HG03342 (cell line): Measurements from ENCODE around the gene RFX5.

ENCODE experiments used
- ATAC-seq: cut with Tn5 transposase; IDR thresholded peaks from one replicate; pipeline ENCODE4 v1.9.1; 2021; ENCODE audit warnings: mild to moderate bottlenecking, moderate library complexity; ENCODE audit not compliant: unreplicated experiment

The RFX5 gene

DNA sequence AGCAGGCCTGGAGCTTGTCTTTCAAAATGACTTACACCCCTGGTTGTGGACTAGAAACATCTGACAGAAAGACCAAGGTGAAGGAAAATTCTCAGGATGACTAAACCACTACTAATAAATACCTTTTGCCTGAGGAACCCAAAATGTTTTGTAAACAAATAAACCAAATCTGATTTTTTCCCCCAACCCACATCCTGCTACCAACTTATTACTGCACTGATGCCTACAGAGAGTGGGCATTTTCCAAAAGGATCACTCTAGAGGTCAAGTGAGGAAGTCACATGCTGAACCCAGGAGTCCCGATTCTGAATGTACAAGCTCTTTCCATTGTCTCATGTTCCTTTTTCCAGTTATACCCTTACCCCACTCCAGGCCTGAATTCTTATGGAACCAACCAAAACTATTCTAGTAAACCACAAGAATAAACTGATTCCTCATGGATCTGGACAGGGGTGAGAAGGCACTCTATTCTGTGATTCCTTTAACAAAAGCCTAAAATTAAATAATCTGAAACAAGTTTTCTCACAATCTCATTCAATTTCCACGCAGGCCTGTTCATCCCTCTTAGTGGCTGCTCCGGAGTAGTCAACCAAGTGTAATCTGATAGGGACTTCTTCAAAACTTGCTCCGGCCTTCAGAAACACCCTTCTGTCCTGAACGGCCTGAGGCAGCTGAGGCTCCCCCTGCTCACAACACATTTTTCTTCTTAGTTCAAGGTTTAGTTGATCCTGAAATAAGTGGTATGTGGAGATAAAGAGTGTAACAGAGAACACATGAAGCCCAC is 21.2 kb downstream of the RFX5 start:
- no peak for ATAC-seq

DNA sequence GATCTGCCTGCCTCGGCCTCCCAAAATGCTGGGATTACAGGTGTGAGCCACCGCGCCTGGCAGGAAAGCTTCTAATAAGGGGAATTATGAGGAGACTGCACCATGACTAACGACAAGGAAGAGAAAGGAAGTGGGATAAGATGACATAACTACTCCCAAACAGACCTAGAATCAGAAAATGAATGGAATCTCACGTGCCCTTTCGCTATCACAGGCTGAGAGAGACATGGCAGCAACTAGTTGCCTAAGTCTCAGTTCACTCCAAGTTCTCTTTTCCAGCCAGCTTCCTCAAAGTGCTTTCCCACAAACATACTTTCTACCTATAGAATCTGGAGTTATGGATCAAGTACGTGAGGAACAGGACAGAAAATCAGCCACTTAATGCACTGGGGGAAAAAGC is 21.8 kb downstream of the RFX5 start:
- no peak for ATAC-seq

DNA sequence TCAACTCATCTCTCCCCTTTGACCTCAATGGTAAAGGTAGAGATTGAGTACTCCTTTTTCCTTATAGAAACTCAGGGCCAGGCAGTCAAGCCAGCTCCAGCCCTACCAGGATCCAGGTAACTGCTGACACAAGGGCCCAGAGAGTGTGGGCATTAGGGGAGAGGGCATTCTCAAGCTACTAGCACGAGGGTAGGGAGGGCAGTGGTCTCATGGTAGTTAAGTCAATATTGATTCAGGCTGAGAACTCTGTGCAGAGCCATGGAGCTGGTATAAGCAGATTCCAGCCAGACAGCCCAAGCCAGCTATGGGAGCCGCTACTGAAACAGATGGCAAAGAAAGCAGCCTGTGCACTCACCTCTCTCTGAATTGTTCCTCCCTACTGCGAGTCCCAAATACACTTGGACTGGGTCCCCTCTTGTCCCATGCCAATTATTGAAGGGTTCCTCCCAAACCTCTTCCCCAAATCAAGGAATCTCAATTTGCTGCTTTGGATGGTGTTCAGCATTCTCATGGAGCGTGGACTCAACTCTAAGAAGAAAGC is 22.6 kb downstream of the RFX5 start:
- ATAC-seq, result no peak

DNA sequence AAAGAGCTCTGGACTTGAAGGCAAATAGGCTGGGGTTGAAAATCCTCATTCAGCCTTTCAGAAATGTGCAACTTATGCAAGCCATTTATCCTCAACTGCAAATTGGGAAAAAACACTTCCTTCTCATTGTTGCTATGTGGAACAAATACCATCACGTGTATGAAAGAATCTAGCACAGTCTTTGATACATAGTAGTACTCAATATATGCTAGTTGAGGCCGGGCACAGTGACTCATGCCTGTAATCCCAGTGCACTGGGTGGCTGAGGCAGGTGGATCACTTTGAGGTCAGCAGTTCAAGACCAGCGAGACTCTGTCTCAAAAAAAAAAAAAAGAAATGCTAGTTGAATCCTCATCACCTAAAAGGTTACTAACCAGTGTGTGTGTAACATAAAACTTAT is 28.1 kb downstream of the RFX5 start:
- ATAC-seq, result no peak

DNA sequence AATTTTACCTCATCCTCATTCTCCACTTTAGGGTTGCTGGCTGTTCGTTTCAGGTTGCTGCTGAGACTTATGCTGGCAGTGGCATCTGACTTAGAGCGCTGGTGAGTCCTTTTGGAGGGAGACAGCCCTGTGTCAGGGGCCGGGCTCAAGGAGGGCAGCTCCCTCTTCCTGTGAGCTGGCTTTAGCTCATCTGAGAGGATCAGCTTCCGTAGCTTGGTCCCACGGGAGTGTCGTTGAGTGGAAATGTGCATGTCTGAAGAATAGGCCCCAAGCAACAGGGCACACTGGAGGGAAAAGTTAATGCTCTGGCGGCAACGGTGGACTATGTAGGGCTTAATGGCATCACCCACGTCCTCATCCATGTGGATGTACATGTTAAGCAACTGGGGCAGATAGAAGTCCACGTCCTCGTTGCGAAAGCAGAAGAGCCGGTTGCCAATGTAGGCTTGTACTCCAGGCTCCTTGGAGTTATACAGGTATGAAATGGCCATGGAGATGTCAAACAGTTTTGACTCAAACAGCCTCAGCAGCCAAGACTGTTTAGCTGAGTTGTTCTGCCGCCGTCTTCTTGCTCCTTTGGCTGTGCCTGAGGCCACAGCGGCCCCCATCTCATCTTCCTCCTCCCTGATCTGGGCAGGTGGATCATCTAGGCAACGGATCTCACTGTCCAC is 31.4 kb downstream of the RFX5 start:
- no peak for ATAC-seq

DNA sequence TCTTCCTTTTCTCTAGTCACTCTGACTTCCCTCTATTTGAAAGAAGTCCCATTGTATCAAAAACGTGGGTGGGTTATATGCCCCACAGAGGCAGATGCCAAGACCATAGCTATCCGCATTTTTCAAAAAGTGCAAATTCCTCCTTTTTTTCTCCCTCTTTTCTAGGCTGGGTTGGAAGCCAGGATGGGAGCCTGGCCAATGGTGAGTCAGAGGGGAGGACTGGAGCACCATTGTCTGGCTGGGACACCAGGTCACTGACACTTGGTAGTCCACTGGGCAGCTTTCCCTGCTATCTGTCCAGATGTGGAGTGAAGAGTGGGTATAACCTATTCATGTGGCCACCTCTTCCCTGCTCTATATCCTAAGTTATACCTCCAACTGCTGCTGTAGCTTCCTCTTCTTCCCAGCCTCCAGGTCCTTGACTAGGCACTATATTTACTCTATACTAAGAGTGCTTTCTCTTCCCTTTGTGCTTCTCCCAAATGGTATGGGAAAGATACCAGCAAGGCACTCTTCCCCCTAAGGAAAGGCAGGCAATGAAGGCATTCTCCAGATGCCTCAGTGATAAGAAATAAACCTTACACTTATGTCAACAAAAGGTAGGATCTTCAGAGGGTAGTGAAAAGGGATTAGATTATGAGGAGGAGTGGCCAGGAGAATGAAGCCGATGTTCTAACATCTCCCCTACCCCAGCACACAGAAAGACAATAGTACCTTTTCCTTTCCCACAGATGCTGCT is 32.7 kb downstream of the RFX5 start:
- ATAC-seq, result no peak

DNA sequence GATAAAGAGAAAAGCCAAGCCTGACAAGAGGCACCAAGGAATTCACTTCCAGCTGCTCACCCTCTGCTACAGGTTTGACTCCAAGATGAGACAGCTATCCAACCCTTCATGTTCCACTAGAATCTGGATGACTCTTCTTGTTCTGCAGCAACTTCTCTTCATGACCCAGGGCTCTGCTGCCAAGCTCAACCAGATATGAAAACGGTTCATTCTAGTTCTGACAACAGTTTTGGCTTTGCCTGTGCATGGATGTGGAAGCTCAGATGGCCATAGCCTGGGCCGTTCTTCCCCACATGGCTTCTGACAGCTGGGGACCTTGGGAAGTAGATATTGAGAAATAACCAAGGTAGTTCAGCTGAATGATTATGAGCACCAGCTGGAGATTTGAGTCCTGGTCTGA is 33.6 kb downstream of the RFX5 start:
- ATAC-seq, result no peak

DNA sequence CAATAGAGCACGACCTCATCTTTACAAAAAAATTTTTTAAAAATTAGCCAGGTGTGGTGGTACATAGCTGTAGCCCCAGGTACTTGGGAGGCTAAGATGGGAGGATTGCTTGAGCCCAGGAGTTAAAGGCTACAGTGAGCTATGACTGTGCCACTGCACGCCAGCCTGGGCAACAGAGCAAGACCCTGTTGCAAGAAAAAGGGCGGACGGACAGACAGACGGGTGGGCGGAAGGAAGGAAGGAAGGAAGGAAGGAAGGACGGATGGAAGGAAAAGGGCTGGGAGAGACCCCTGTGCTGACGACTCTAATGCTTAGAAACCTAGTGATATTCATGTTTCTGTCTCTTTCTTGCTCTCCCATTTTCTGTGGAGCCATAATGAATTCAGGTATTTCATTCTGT is 34.2 kb downstream of the RFX5 start:
- ATAC-seq, result no peak

DNA sequence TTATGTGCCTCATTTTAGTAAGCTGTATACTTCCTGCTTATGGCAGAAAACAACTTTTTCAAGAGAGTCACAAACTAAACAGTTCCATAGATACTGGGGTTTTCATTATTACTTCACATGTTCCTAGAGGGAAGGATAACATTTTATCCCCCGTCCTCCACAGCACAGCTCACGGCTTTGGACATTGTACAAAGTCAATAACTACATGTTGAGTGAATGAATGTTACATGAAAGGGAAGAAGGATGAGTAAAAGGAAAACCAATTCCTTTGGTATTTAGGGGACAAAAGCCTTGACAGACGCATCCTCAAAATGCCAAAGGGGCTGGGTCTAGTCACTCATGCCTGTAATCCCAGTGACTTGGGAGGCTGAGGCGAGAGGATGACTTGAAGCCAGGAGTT is 34.6 kb downstream of the RFX5 start:
- no peak for ATAC-seq

DNA sequence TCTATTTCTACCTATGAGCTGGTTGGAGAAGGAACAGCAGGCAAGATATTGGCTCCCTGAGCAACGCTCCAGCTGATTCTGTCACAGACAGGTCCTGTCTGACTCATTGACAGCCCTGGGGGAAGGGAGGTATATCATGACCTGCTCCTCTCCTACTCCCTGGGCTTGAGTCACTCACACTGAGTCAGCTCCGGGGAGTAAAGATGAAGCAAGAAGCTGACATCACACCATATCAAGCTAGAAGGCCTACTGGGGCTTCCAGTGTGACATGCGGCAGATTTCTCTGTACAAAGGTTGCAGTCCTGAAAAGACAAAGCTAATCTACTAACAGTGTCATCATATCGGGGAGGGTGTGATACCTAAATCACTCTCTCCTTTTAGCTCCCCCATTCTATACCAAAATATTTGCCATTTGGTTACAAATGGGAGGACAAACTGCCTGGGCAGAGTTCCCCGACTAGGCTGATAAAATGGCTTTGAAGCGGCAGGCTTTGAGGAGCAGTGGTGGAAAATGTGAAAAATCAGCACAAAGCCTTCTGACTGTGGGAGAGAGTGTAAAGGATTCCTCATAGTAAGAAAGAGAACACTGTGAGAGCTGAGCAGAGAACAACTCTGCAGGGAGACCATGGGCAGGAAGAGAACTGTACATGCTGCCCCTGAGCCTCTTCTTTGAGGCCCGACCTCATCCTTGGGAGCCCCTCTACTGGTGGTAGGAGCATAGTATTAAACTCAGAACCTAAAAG is 35.3 kb downstream of the RFX5 start:
- no peak for ATAC-seq

DNA sequence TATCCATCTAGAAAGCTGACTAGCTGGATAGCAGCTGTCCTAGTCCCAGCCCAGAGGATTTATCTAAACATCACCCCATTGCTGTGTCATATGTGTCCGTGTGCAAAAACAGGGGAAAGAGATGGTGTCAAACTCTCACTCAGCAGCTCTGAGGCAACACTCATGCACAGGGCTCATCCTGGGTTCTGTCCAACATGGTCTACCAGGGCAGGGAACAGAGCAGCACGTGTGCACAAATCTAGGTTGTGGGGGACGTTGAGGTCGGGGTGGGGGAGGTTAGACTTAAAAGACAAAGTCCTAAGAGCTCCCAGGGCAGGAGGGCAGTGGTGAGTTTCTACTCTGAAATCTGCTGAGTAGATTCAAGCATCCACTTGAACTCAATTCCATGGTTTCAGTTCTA is 36.0 kb downstream of the RFX5 start:
- no peak for ATAC-seq

DNA sequence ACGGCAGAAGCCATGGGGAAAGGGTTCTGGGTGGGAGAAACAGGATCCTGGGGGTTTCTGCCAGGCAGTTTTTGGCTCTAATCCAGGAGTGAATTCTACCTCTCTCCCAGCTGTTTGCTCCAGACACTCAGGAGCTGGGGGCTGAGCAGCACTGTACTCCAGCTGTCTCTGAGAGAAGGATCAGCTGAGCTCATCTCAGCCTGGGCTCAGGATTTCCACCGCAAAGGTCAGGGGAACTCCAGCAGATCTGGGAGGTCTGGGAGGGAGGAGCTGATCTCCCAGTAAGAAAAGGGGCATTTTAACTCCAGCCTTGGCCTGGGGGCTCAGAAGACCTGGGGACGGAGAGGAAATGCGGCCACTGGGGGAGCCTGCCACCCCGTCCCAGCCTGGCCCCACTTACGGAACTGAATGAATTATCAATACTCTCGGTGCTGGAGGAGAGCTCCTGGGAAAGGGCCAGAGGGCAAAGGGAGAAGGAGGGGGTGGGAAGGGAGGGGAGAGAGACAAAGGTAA is 37.2 kb downstream of the RFX5 start:
- no peak for ATAC-seq

DNA sequence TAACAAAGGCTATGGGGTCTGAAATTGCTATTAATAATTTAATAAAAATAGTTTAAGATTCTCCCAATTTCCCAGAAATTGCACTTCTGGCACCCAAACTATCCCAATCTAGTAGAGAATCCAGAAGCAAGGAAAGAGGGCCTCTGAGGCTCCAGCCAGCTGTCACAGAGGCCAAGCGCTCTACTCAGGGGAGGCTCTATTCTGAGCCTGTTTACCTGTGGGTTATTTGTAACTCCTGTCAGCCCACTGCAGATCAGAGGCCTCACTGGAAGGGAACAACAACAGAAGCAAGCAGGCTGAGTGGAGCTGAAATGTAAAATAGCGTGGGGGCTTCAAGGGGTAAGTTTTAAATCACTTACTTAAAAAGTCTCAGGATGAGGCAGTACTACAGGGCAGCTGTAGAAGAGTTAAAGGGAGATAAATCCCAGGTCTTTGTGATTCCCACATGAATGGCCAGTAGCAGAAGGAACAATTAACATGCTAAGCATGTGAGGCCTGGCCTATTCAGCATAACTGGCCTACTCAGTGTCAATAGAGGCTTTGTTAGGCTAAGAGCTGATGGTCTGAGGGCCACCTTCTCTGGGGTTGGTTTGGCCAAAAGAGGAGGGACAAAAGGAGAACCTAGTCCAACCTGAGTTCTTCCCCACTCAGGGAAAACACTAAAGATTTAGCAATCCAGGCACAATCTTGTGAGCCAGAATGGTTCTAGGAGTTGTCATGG is 52.1 kb downstream of the RFX5 start:
- ATAC-seq, result no peak

DNA sequence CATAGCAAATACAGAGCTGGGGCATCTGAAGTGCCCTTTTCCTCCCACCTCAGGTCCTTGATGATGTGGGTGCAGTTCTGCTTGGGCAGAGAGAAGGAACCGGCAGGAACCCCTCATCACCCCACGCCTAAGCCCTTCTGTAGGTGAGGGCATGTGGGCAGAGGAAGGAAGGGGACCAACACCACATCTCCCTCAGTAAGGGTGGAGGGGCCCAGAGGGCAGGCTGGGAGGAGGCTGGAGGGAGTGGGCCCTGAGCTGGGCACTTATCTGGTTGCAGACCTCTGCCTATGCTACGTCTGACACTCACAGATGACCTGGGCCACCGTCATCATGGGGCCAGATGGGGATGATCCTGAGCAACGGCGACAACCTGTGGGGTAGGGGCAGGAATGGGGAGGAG is 54.0 kb downstream of the RFX5 start:
- no peak for ATAC-seq

DNA sequence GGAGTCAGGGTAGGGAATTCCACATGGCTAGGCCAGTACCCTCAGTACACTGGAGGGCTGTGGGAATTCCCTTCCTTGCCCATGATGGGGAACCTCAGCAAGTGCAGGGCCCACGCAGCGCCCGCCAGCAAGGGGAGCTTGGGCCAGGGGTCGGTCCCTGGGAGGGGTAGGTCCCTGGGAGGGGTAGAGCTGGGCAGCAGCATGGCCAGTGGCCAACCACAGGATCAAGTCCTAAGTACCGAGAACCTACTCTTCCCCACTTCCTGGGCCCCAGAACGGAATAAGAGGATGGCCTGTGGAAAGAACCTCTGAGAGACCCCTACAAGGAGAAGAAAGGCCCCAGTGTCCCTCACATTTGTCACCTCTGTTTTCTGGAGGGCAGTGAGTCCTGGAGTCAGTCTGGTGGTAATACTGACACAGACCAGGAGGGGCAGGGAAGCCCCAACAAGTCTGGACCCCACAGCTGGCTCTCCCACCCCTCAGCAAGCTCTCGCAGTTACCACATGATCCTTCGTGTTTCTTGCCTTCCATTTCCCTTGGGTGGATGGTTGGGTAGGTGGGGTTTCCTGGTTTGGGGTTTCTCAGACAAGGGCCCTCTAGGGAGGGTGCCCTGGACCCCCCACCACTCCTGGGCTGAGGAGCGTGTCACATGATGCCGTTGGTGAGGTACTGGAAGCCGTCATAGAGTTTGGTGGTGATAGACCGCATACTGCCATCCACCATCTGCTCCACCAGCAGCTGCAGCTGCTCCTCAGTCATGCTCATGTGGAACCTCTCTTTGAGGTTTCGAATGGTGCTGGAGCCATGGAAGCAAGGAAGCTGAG is 54.6 kb downstream of the RFX5 start:
- no peak for ATAC-seq

DNA sequence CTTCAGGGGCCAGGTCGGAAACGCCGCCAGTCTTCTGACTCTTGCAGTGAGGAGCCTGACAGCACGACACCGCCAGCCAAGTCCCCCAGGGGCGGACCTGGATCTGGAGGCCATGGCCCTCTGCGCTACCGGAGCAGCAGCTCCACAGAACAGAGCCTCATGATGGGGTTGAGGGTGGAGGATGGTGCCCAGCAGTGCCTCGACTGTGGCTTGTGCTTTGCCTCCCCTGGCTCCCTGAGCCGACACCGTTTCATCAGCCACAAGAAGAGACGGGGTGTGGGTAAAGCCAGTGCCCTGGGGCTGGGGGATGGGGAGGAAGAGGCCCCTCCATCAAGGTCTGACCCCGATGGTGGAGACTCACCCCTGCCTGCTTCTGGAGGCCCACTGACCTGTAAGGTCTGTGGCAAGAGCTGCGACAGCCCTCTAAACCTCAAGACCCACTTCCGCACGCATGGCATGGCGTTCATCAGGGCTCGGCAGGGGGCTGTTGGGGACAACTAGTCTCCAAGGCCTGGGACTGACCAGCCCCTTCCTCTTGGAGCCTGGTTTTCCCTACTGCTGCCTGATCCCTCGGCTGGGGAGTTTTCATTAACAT is 56.2 kb downstream of the RFX5 start:
- no peak for ATAC-seq
